HCT116 (cell line): Measurements from ENCODE around the gene DYNLT1. TPM values are rescaled to one million over a fixed set of nuclear protein-coding genes. Genes with fewer than 3 reads are reported as not detected.
A peak's percentile ranks its signal among the peaks of the same experiment; 100 is the strongest.

Experiments used
- ATAC-seq: fragments of 200-7000 bp; cut with Tn5 transposase; 2 replicates; pipeline ENCODE4 v1.9.1; 2020; ENCODE audit warnings: mild to moderate bottlenecking, moderate library complexity
- BruUV-seq: library from RNA; stranded (reverse); fragments of 400-500 nt; replicated peaks from 2 replicates; lab custom pipeline; 2021; lab: Mats Ljungman, UMichigan
- CTCF ChIA-PET: fragments of 300-600 bp; sonication (Branson Sonifier 250); formaldehyde crosslinking; loops from one replicate; lab custom pipeline; 2021; ENCODE audit warnings: antibody characterized with exemption; lab: Charles Lee
- POLR2A ChIA-PET: fragments of 300-600, 350-600 bp; sonication (Branson Sonifier 250); formaldehyde crosslinking; loops from one replicate; lab custom pipeline; 2021; ENCODE audit warnings: antibody characterized with exemption; lab: Charles Lee
- RAD21 ChIA-PET, 2 experiments: fragments of 300-600 bp; sonication (Branson Sonifier 250); formaldehyde crosslinking; loops; one replicate each; lab custom pipeline; 2023; ENCODE audit warnings: low total read pairs in 2 of 2; ENCODE audit not compliant: uncharacterized antibody in 2 of 2, unreplicated experiment in 2 of 2, low non-redundant PET in 1 of 2; lab: Charles Lee
- DNase-seq: peaks from one replicate; pipeline ENCODE4 v3.0.0-alpha.2; 2010; ENCODE audit warnings: low read depth, low spot score
- H2AFZ ChIP-seq: fragments of 200-600 bp; shearing (Covaris generic), sonication (generic); 2 replicates; pipeline ENCODE4 v1.6.1; 2017; ENCODE audit warnings: low read depth, mixed run types, mixed read lengths, antibody characterized with exemption, low read length; ENCODE audit not compliant: poor library complexity, severe bottlenecking
- H3K27ac ChIP-seq: 2 replicates; pipeline ENCODE4 v1.5.1; 2012; ENCODE audit warnings: low read depth, low read length
- H3K27me3 ChIP-seq: fragments of 200-600 bp; sonication (generic); 2 replicates; pipeline ENCODE4 v1.6.1; 2016; ENCODE audit warnings: mixed run types, low read length, mixed read lengths; ENCODE audit not compliant: insufficient read depth
- H3K36me3 ChIP-seq, 2 experiments: fragments of 200-500 bp in 1 of 2; fragments of 200-600 bp in 1 of 2; sonication (Bioruptor generic) in 1 of 2; sonication (generic) in 1 of 2; 2 replicates each; pipeline versions ENCODE4 v1.5.1 to v1.6.1; 2014 to 2016; ENCODE audit warnings: low read length in 2 of 2, inconsistent platforms in 1 of 2, mixed read lengths in 1 of 2, mixed run types in 1 of 2; ENCODE audit not compliant: insufficient read depth in 2 of 2, control insufficient read depth in 1 of 2
- H3K4me1 ChIP-seq, 2 experiments: fragments of 200-600 bp in 1 of 2; sonication (generic) in 1 of 2; 2 replicates each; pipeline versions ENCODE4 v1.5.1 to v1.6.1; 2012 to 2017; ENCODE audit warnings: low read length in 2 of 2, inconsistent platforms in 1 of 2, mild to moderate bottlenecking in 1 of 2, mixed read lengths in 1 of 2, mixed run types in 1 of 2, moderate library complexity in 1 of 2; ENCODE audit not compliant: insufficient read depth in 2 of 2, control insufficient read depth in 1 of 2
- H3K4me2 ChIP-seq: fragments of 200-600 bp; sonication (generic); 2 replicates; pipeline ENCODE4 v1.6.1; 2017; ENCODE audit warnings: mixed run types, low read length, mixed read lengths
- H3K4me3 ChIP-seq, 2 experiments: fragments of 200-600 bp in 1 of 2; sonication (generic) in 1 of 2; replicated peaks in 1 of 2; 2 replicates each; pipeline ENCODE4 v1.5.1; 2011 to 2016; ENCODE audit warnings: low read length in 2 of 2, control low read depth in 1 of 2, low read depth in 1 of 2, mild to moderate bottlenecking in 1 of 2, mixed read lengths in 1 of 2, mixed run types in 1 of 2
- H3K79me2 ChIP-seq: fragments of 200-600 bp; sonication (generic); 2 replicates; pipeline ENCODE4 v1.6.1; 2017; ENCODE audit warnings: mild to moderate bottlenecking, mixed run types, low read length, moderate library complexity, mixed read lengths; ENCODE audit not compliant: insufficient read depth
- H3K9ac ChIP-seq: fragments of 200-600 bp; sonication (generic); 2 replicates; pipeline ENCODE4 v1.6.1; 2016; ENCODE audit warnings: low read length, mixed read lengths
- H3K9me2 ChIP-seq: fragments of 200-600 bp; sonication (generic), shearing (Covaris generic); 2 replicates; pipeline ENCODE4 v1.6.1; 2017; ENCODE audit warnings: mixed run types, mild to moderate bottlenecking, moderate library complexity; ENCODE audit not compliant: insufficient read depth
- H3K9me3 ChIP-seq, 2 experiments: fragments of 200-500 bp in 1 of 2; fragments of 200-600 bp in 1 of 2; sonication (Bioruptor generic) in 1 of 2; sonication (generic) in 1 of 2; 2 replicates each; pipeline ENCODE4 v1.6.1; 2014 to 2017; ENCODE audit warnings: low read length in 2 of 2, mixed read lengths in 2 of 2, inconsistent platforms in 1 of 2, low read depth in 1 of 2, mild to moderate bottlenecking in 1 of 2, mixed run types in 1 of 2, moderate library complexity in 1 of 2; ENCODE audit not compliant: control insufficient read depth in 1 of 2, insufficient read depth in 1 of 2
- H4K20me1 ChIP-seq: fragments of 200-600 bp; sonication (generic), shearing (Covaris generic); 2 replicates; pipeline ENCODE4 v1.6.1; 2017; ENCODE audit warnings: mixed run types, mild to moderate bottlenecking, moderate library complexity; ENCODE audit not compliant: insufficient read depth
- CBX3 ChIP-seq: IDR thresholded peaks from 2 replicates; pipeline ENCODE4 v1.6.1; 2012; ENCODE audit warnings: low read depth
- CTCF ChIP-seq, 3 experiments: fragments of 200-600 bp in 1 of 3; sonication (generic) in 1 of 3; IDR thresholded peaks in 2 of 3; conservative IDR thresholded peaks in 1 of 3; 2 replicates each; pipeline ENCODE4 v1.5.1; 2012 to 2017; ENCODE audit warnings: low read depth in 2 of 3, low read length in 2 of 3, antibody characterized with exemption in 1 of 3, borderline replicate concordance in 1 of 3, control low read depth in 1 of 3, mild to moderate bottlenecking in 1 of 3, mixed read lengths in 1 of 3, mixed run types in 1 of 3, moderate library complexity in 1 of 3; ENCODE audit not compliant: insufficient read depth in 1 of 3
- EGR1 ChIP-seq: IDR thresholded peaks from 2 replicates; pipeline ENCODE4 v1.6.1; 2012; ENCODE audit warnings: low read depth
- ELF1 ChIP-seq: IDR thresholded peaks from 2 replicates; pipeline ENCODE4 v1.6.1; 2012; ENCODE audit warnings: low read depth, borderline replicate concordance
- EZH2phosphoT487 ChIP-seq: fragments of 200-600 bp; IDR thresholded peaks from 2 replicates; pipeline ENCODE4 v1.6.1; 2018; ENCODE audit warnings: antibody characterized with exemption, borderline replicate concordance
- JUND ChIP-seq: IDR thresholded peaks from 2 replicates; pipeline ENCODE4 v1.6.1; 2012
- MAX ChIP-seq: IDR thresholded peaks from 2 replicates; pipeline ENCODE4 v1.6.1; 2012
- POLR2AphosphoS5 ChIP-seq: IDR thresholded peaks from 2 replicates; pipeline ENCODE4 v1.6.1; 2011; ENCODE audit warnings: mild to moderate bottlenecking, low read depth, low read length, moderate library complexity
- RAD21 ChIP-seq: IDR thresholded peaks from 2 replicates; pipeline ENCODE4 v1.6.1; 2012; ENCODE audit warnings: low read depth, mild to moderate bottlenecking
- SIN3A ChIP-seq: IDR thresholded peaks from 2 replicates; pipeline ENCODE4 v1.6.1; 2012; ENCODE audit warnings: low read depth
- YY1 ChIP-seq: IDR thresholded peaks from 2 replicates; pipeline ENCODE4 v1.6.1; 2011; ENCODE audit warnings: low read length, low read depth, moderate library complexity, mild to moderate bottlenecking; ENCODE audit not compliant: insufficient replicate concordance; ENCODE audit errors: extremely low read depth
- ZFX ChIP-seq: fragments of 450-650 bp; IDR thresholded peaks from 2 replicates; pipeline ENCODE4 v1.6.1; 2017
- ZNF274 ChIP-seq: fragments of 200-500 bp; sonication (Bioruptor generic); IDR thresholded peaks from 2 replicates; pipeline ENCODE4 v1.6.1; 2014; ENCODE audit warnings: mild to moderate bottlenecking, low read depth, low read length, inconsistent platforms
- intact Hi-C: fragments of 100-400 bp; cut with micrococcal nuclease; formaldehyde crosslinking; loops from 2 replicates; pipeline ENCODE4 v1.10.0; 2022
- total RNA-seq: library from RNA; stranded (reverse); gene quantifications from one replicate; pipeline ENCODE4 v1.2.1, GENCODE V29; 2021; ENCODE audit not compliant: unreplicated experiment
- TF ChIP-seq, protein P1 (sequence below): IDR thresholded peaks from 2 replicates; pipeline ENCODE4 v1.6.1; 2012; ENCODE audit warnings: low read depth
- TF ChIP-seq, protein P2 (sequence below): IDR thresholded peaks from 2 replicates; pipeline ENCODE4 v1.6.1; 2012

Gene DYNLT1
- total RNA-seq, 1 experiment from 2014 or later: 239 TPM

- peaks cover 5% of the 10 kb centered on the region; the same call in 1 of the 2 replicates for H3K79me2 ChIP-seq
- no peaks in the 10 kb centered on the region for H4K20me1 ChIP-seq
- no peak overlapping the region for H3K4me2 ChIP-seq
- RAD21 ChIA-PET: no interaction called here
- H3K4me3 ChIP-seq: no peak overlapping the region
- peaks cover 8 to 53% of the 10 kb centered on the region in 2 experiments; a peak in 3 of 4 replicates for H3K36me3 ChIP-seq
- no peak overlapping the region for H3K9ac ChIP-seq
- POLR2A ChIA-PET: no interaction called here
- TF ChIP-seq CTCF (IDR thresholded peaks at IDR 0.05 in 2 of 3, conservative IDR thresholded peaks at IDR 0.05 in 1 of 3; ENCODE audit: borderline replicate concordance in 1 of 3, insufficient read depth in 1 of 3, low read depth in 2 of 3, low read length in 2 of 3) (no peak), EGR1 (no peak), EZH2phosphoT487 (no peak), ELF1 (no peak), RAD21 (no peak), ZNF274 (no peak), JUND (no peak), MAX (no peak), SIN3A (no peak), CBX3 (no peak), ZFX (no peak), POLR2AphosphoS5 (no peak), YY1 (no peak)
- TF ChIP-seq, protein P1, sequence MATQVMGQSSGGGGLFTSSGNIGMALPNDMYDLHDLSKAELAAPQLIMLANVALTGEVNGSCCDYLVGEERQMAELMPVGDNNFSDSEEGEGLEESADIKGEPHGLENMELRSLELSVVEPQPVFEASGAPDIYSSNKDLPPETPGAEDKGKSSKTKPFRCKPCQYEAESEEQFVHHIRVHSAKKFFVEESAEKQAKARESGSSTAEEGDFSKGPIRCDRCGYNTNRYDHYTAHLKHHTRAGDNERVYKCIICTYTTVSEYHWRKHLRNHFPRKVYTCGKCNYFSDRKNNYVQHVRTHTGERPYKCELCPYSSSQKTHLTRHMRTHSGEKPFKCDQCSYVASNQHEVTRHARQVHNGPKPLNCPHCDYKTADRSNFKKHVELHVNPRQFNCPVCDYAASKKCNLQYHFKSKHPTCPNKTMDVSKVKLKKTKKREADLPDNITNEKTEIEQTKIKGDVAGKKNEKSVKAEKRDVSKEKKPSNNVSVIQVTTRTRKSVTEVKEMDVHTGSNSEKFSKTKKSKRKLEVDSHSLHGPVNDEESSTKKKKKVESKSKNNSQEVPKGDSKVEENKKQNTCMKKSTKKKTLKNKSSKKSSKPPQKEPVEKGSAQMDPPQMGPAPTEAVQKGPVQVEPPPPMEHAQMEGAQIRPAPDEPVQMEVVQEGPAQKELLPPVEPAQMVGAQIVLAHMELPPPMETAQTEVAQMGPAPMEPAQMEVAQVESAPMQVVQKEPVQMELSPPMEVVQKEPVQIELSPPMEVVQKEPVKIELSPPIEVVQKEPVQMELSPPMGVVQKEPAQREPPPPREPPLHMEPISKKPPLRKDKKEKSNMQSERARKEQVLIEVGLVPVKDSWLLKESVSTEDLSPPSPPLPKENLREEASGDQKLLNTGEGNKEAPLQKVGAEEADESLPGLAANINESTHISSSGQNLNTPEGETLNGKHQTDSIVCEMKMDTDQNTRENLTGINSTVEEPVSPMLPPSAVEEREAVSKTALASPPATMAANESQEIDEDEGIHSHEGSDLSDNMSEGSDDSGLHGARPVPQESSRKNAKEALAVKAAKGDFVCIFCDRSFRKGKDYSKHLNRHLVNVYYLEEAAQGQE: no peak
- TF ChIP-seq, protein P2, sequence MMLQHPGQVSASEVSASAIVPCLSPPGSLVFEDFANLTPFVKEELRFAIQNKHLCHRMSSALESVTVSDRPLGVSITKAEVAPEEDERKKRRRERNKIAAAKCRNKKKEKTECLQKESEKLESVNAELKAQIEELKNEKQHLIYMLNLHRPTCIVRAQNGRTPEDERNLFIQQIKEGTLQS: no peak
- ATAC-seq (no peak), DNase-seq (no peak)
- no peak overlapping the region for H2AFZ ChIP-seq
- H3K27ac ChIP-seq: peak overlapping the region; percentile 6; the same call in 1 of the 2 replicates
- H3K4me1 ChIP-seq: peaks cover 8 to 39% of the 10 kb centered on the region in 2 experiments; a peak in 3 of 4 replicates
- no peaks in the 10 kb centered on the region for H3K9me3 ChIP-seq
- H3K27me3 ChIP-seq: no peaks in the 10 kb centered on the region
- no peaks in the 10 kb centered on the region for H3K9me2 ChIP-seq
- no TSS peak for BruUV-seq
- intact Hi-C loops: no loop called here
- CTCF ChIA-PET: interaction anchor here (2.8 kb wide), 1 partner anchor 63 kb away, joined by 9 read pairs; no protein-coding TSS in a partner anchor
These were observed 16.0 kb downstream of the DYNLT1 start for GRCh38 chr6:158628542-158628941.
